Measurements from ENCODE around the gene PRRG1.
"Not testable (repeated sequence)": the region's sequence is repeated elsewhere in the genome, so short reads cannot be mapped to it uniquely, and the experiment has no call there.

Gene PRRG1

GRCh38 chrX:37454537-37455285 is 105.5 kb downstream of the PRRG1 start:
- Mint-ChIP-seq H3K9me3 (no peaks in the 10 kb centered on the region), H3K4me3 (no peak overlapping the region), H3K36me3 (ENCODE audit: insufficient read depth) (no peaks in the 10 kb centered on the region), H3K27me3 (peaks cover 17% of the 10 kb centered on the region), H3K27ac (ENCODE audit: low read depth) (no peak overlapping the region), H3K4me1 (no peaks in the 10 kb centered on the region)
- no peak for DNase-seq (ENCODE audit: low spot score in 2 of 2)
- no peak for ATAC-seq (replicated peaks; ENCODE audit: extremely low read depth, poor library complexity, severe bottlenecking)

- H3K27me3 Mint-ChIP-seq: peaks cover 23% of the 10 kb centered on the region
- H3K36me3 Mint-ChIP-seq (ENCODE audit: insufficient read depth): no peaks in the 10 kb centered on the region
- H3K9me3 Mint-ChIP-seq: no peaks in the 10 kb centered on the region
- H3K4me1 Mint-ChIP-seq: no peaks in the 10 kb centered on the region
- DNase-seq (ENCODE audit: low spot score in 2 of 2): no peak
- H3K4me3 Mint-ChIP-seq: no peak overlapping the region
- ATAC-seq (replicated peaks; ENCODE audit: extremely low read depth, poor library complexity, severe bottlenecking): no peak
- H3K27ac Mint-ChIP-seq (ENCODE audit: low read depth): no peak overlapping the region
Observed at GRCh38 chrX:37455381-37455780, 106.2 kb downstream of the PRRG1 start.

GRCh38 chrX:37460285-37460684 is 111.1 kb downstream of the PRRG1 start:
- not testable (repeated sequence) for ATAC-seq (replicated peaks; ENCODE audit: extremely low read depth, poor library complexity, severe bottlenecking); H3K4me3 Mint-ChIP-seq; DNase-seq (ENCODE audit: low spot score in 2 of 2); H3K36me3 Mint-ChIP-seq (ENCODE audit: insufficient read depth); H3K4me1 Mint-ChIP-seq; H3K27ac Mint-ChIP-seq (ENCODE audit: low read depth); H3K9me3 Mint-ChIP-seq
- peaks cover 29% of the 10 kb centered on the region for H3K27me3 Mint-ChIP-seq

GRCh38 chrX:37462346-37462745 is 113.2 kb downstream of the PRRG1 start:
- Mint-ChIP-seq H3K27ac (ENCODE audit: low read depth) (no peak overlapping the region), H3K36me3 (ENCODE audit: insufficient read depth) (peaks cover 1% of the 10 kb centered on the region), H3K27me3 (peaks cover 29% of the 10 kb centered on the region), H3K9me3 (no peaks in the 10 kb centered on the region), H3K4me3 (no peak overlapping the region), H3K4me1 (no peaks in the 10 kb centered on the region)
- DNase-seq (ENCODE audit: low spot score in 2 of 2) (no peak), ATAC-seq (replicated peaks; ENCODE audit: extremely low read depth, poor library complexity, severe bottlenecking) (no peak)

- H3K4me1 Mint-ChIP-seq: no peaks in the 10 kb centered on the region
- no peak overlapping the region for H3K27ac Mint-ChIP-seq (ENCODE audit: low read depth)
- no peak for DNase-seq (ENCODE audit: low spot score in 2 of 2)
- H3K9me3 Mint-ChIP-seq: no peaks in the 10 kb centered on the region
- H3K27me3 Mint-ChIP-seq: no peaks in the 10 kb centered on the region
- no peak for ATAC-seq (replicated peaks; ENCODE audit: extremely low read depth, poor library complexity, severe bottlenecking)
- H3K4me3 Mint-ChIP-seq: no peak overlapping the region
- peaks cover 1% of the 10 kb centered on the region for H3K36me3 Mint-ChIP-seq (ENCODE audit: insufficient read depth)
Observed at GRCh38 chrX:37468124-37468739, 119.1 kb downstream of the PRRG1 start.

GRCh38 chrX:37470711-37471110 is 121.5 kb downstream of the PRRG1 start:
- ATAC-seq (replicated peaks; ENCODE audit: extremely low read depth, poor library complexity, severe bottlenecking): no peak
- Mint-ChIP-seq H3K27me3 (no peaks in the 10 kb centered on the region), H3K4me3 (no peak overlapping the region), H3K27ac (ENCODE audit: low read depth) (no peak overlapping the region), H3K36me3 (ENCODE audit: insufficient read depth) (peaks cover 1% of the 10 kb centered on the region), H3K9me3 (no peaks in the 10 kb centered on the region), H3K4me1 (no peaks in the 10 kb centered on the region)
- DNase-seq (ENCODE audit: low spot score in 2 of 2): no peak

- Mint-ChIP-seq H3K27ac (ENCODE audit: low read depth) (no peak overlapping the region), H3K4me3 (no peak overlapping the region), H3K36me3 (ENCODE audit: insufficient read depth) (no peaks in the 10 kb centered on the region), H3K9me3 (no peaks in the 10 kb centered on the region), H3K4me1 (no peaks in the 10 kb centered on the region), H3K27me3 (no peaks in the 10 kb centered on the region)
- DNase-seq (ENCODE audit: low spot score in 2 of 2) (no peak), ATAC-seq (replicated peaks; ENCODE audit: extremely low read depth, poor library complexity, severe bottlenecking) (no peak)
Observed at GRCh38 chrX:37472836-37473235, 123.7 kb downstream of the PRRG1 start.

GRCh38 chrX:37474478-37474877 is 125.3 kb downstream of the PRRG1 start:
- H3K4me1 Mint-ChIP-seq: no peaks in the 10 kb centered on the region
- H3K27me3 Mint-ChIP-seq: peaks cover 9% of the 10 kb centered on the region
- no peaks in the 10 kb centered on the region for H3K36me3 Mint-ChIP-seq (ENCODE audit: insufficient read depth)
- DNase-seq (ENCODE audit: low spot score in 2 of 2) (no peak), ATAC-seq (replicated peaks; ENCODE audit: extremely low read depth, poor library complexity, severe bottlenecking) (no peak)
- no peak overlapping the region for H3K27ac Mint-ChIP-seq (ENCODE audit: low read depth)
- no peak overlapping the region for H3K4me3 Mint-ChIP-seq
- no peaks in the 10 kb centered on the region for H3K9me3 Mint-ChIP-seq

- Mint-ChIP-seq H3K9me3 (no peaks in the 10 kb centered on the region), H3K4me3 (no peak overlapping the region), H3K36me3 (ENCODE audit: insufficient read depth) (no peaks in the 10 kb centered on the region), H3K27ac (ENCODE audit: low read depth) (no peak overlapping the region), H3K27me3 (peaks cover 18% of the 10 kb centered on the region), H3K4me1 (no peaks in the 10 kb centered on the region)
- ATAC-seq (replicated peaks; ENCODE audit: extremely low read depth, poor library complexity, severe bottlenecking): no peak
- DNase-seq (ENCODE audit: low spot score in 2 of 2): no peak
Observed at GRCh38 chrX:37476571-37477170, 127.5 kb downstream of the PRRG1 start.

GRCh38 chrX:37484335-37484734 is 135.2 kb downstream of the PRRG1 start:
- H3K36me3 Mint-ChIP-seq (ENCODE audit: insufficient read depth); DNase-seq (ENCODE audit: low spot score in 2 of 2); H3K4me1 Mint-ChIP-seq; H3K27ac Mint-ChIP-seq (ENCODE audit: low read depth); H3K4me3 Mint-ChIP-seq; ATAC-seq (replicated peaks; ENCODE audit: extremely low read depth, poor library complexity, severe bottlenecking); H3K9me3 Mint-ChIP-seq: not testable (repeated sequence)
- peaks cover 10% of the 10 kb centered on the region for H3K27me3 Mint-ChIP-seq

- Mint-ChIP-seq H3K27me3 (no peaks in the 10 kb centered on the region), H3K4me1 (no peaks in the 10 kb centered on the region), H3K9me3 (no peaks in the 10 kb centered on the region), H3K27ac (ENCODE audit: low read depth) (no peak overlapping the region), H3K36me3 (ENCODE audit: insufficient read depth) (no peaks in the 10 kb centered on the region), H3K4me3 (no peak overlapping the region)
- ATAC-seq (replicated peaks; ENCODE audit: extremely low read depth, poor library complexity, severe bottlenecking) (no peak), DNase-seq (ENCODE audit: low spot score in 2 of 2) (no peak)
Observed at GRCh38 chrX:37485429-37485828, 136.3 kb downstream of the PRRG1 start.

- no peak for ATAC-seq (replicated peaks; ENCODE audit: extremely low read depth, poor library complexity, severe bottlenecking)
- no peak for DNase-seq (ENCODE audit: low spot score in 2 of 2)
- no peaks in the 10 kb centered on the region for H3K9me3 Mint-ChIP-seq
- H3K27ac Mint-ChIP-seq (ENCODE audit: low read depth): no peak overlapping the region
- no peaks in the 10 kb centered on the region for H3K27me3 Mint-ChIP-seq
- no peak overlapping the region for H3K4me3 Mint-ChIP-seq
- no peaks in the 10 kb centered on the region for H3K36me3 Mint-ChIP-seq (ENCODE audit: insufficient read depth)
- no peaks in the 10 kb centered on the region for H3K4me1 Mint-ChIP-seq
Observed at GRCh38 chrX:37487271-37487670, 138.1 kb downstream of the PRRG1 start.

- no peaks in the 10 kb centered on the region for H3K27me3 Mint-ChIP-seq
- no peak for ATAC-seq (replicated peaks; ENCODE audit: extremely low read depth, poor library complexity, severe bottlenecking)
- no peaks in the 10 kb centered on the region for H3K4me1 Mint-ChIP-seq
- H3K36me3 Mint-ChIP-seq (ENCODE audit: insufficient read depth): no peaks in the 10 kb centered on the region
- no peaks in the 10 kb centered on the region for H3K9me3 Mint-ChIP-seq
- no peak overlapping the region for H3K27ac Mint-ChIP-seq (ENCODE audit: low read depth)
- H3K4me3 Mint-ChIP-seq: no peak overlapping the region
- DNase-seq (ENCODE audit: low spot score in 2 of 2): no peak
Observed at GRCh38 chrX:37488323-37488722, 139.2 kb downstream of the PRRG1 start.
